Right atrium auricular region (tissue), 2 donors: ENCODE results near the gene INPP5D. TPM values are rescaled to one million over a fixed set of nuclear protein-coding genes. Genes with fewer than 3 reads are reported as not detected.

Experiments used
- DNase-seq: peaks from one replicate; pipeline ENCODE4 v3.0.0-alpha.2; 2019; ENCODE audit warnings: low spot score
- H3K27ac ChIP-seq, 2 donors: fragments of 200-600 bp; sonication (generic); 1 replicate in 1 of 2; 2 replicates in 1 of 2; pipeline ENCODE4 v1.5.1; 2016 to 2019
- H3K27me3 ChIP-seq, 2 donors: fragments of 200-600 bp; sonication (generic); one replicate each; pipeline versions ENCODE4 v1.5.1 to v1.6.0; 2017 to 2019
- H3K36me3 ChIP-seq: fragments of 200-600 bp; sonication (generic); one replicate; pipeline ENCODE4 v1.5.1; 2016
- H3K4me1 ChIP-seq, 2 donors: fragments of 200-600 bp; sonication (generic); one replicate each; pipeline versions ENCODE4 v1.5.1 to v1.6.0; 2017 to 2019
- H3K4me3 ChIP-seq, 2 donors: fragments of 200-600 bp; sonication (generic); 1 replicate in 1 of 2; 2 replicates in 1 of 2; pipeline ENCODE4 v1.5.1; 2017 to 2019; ENCODE audit warnings: mild to moderate bottlenecking in 1 of 2, moderate library complexity in 1 of 2
- H3K9me3 ChIP-seq, 2 donors: fragments of 200-600 bp; sonication (generic); one replicate each; pipeline ENCODE4 v1.5.1; 2019
- CTCF ChIP-seq, 2 donors: fragments of 200-600 bp; sonication (generic); IDR thresholded peaks; one replicate each; pipeline ENCODE4 v1.5.1; 2019; ENCODE audit warnings: antibody characterized with exemption in 2 of 2
- total RNA-seq, 2 donors: library from RNA; depleted of rRNA; stranded (reverse); fragments of >200 nt; gene quantifications; one replicate each; pipeline ENCODE4 v1.1.0, GENCODE V29; 2016

Gene INPP5D
- total RNA-seq, 2 donors from 2014 or later, result 2.9 to 7.0 TPM

GRCh38 chr2:233116946-233117345 is 56.8 kb downstream of the INPP5D start:
- no peak for TF ChIP-seq CTCF (IDR thresholded peaks at IDR 0.05)
- Histone ChIP-seq H3K27me3 (no peaks in the 10 kb centered on the region), H3K4me1 (no peaks in the 10 kb centered on the region), H3K9me3 (no peaks in the 10 kb centered on the region), H3K4me3 (no peak overlapping the region), H3K27ac (no peak overlapping the region), H3K36me3 (no peaks in the 10 kb centered on the region)
- DNase-seq, result no peak

GRCh38 chr2:233117351-233117750 is 57.2 kb downstream of the INPP5D start:
- no peaks in the 10 kb centered on the region for H3K9me3 ChIP-seq
- no peaks in the 10 kb centered on the region for H3K36me3 ChIP-seq
- TF ChIP-seq CTCF (IDR thresholded peaks at IDR 0.05), result no peak
- no peaks in the 10 kb centered on the region for H3K4me1 ChIP-seq
- H3K27ac ChIP-seq, result no peak overlapping the region
- DNase-seq, result no peak
- H3K4me3 ChIP-seq, result no peak overlapping the region
- H3K27me3 ChIP-seq, result no peaks in the 10 kb centered on the region

GRCh38 chr2:233117811-233118647 is 57.9 kb downstream of the INPP5D start:
- Histone ChIP-seq H3K27ac (no peak overlapping the region), H3K36me3 (no peaks in the 10 kb centered on the region), H3K4me1 (no peaks in the 10 kb centered on the region), H3K27me3 (no peaks in the 10 kb centered on the region), H3K4me3 (no peak overlapping the region), H3K9me3 (no peaks in the 10 kb centered on the region)
- DNase-seq, result no peak
- TF ChIP-seq CTCF (IDR thresholded peaks at IDR 0.05), result no peak

- DNase-seq, result no peak
- H3K36me3 ChIP-seq, result no peaks in the 10 kb centered on the region
- H3K27ac ChIP-seq, result no peak overlapping the region
- no peaks in the 10 kb centered on the region for H3K4me1 ChIP-seq
- no peaks in the 10 kb centered on the region for H3K27me3 ChIP-seq
- no peaks in the 10 kb centered on the region for H3K9me3 ChIP-seq
- H3K4me3 ChIP-seq, result no peak overlapping the region
- TF ChIP-seq CTCF (IDR thresholded peaks at IDR 0.05), result no peak
Observed at GRCh38 chr2:233118648-233119000, 58.5 kb downstream of the INPP5D start.

GRCh38 chr2:233119123-233119522 is 59.0 kb downstream of the INPP5D start:
- Histone ChIP-seq H3K36me3 (no peaks in the 10 kb centered on the region), H3K9me3 (no peaks in the 10 kb centered on the region), H3K27ac (no peak overlapping the region), H3K4me1 (no peaks in the 10 kb centered on the region), H3K4me3 (no peak overlapping the region), H3K27me3 (no peaks in the 10 kb centered on the region)
- no peak for DNase-seq
- no peak for TF ChIP-seq CTCF (IDR thresholded peaks at IDR 0.05)

- no peaks in the 10 kb centered on the region for H3K9me3 ChIP-seq
- H3K4me3 ChIP-seq, result no peak overlapping the region
- no peak for DNase-seq
- H3K27ac ChIP-seq, result no peak overlapping the region
- no peak for TF ChIP-seq CTCF (IDR thresholded peaks at IDR 0.05)
- H3K27me3 ChIP-seq, result no peaks in the 10 kb centered on the region
- H3K4me1 ChIP-seq, result no peaks in the 10 kb centered on the region
- no peaks in the 10 kb centered on the region for H3K36me3 ChIP-seq
Observed at GRCh38 chr2:233119806-233120205, 59.7 kb downstream of the INPP5D start.
